Trophoblast cell (in vitro differentiated cells and primary cell): ENCODE measurements around the gene ZNF71.

Experiments used
- DNase-seq, 2 donors: peaks; one replicate each; pipeline ENCODE4 v3.0.0-alpha.2; 2016
- H2AFZ ChIP-seq: 2 replicates; pipeline ENCODE4 v1.6.1; 2013; ENCODE audit warnings: low read length, moderate library complexity, mild to moderate bottlenecking; ENCODE audit not compliant: insufficient read depth, poor library complexity
- H2AK5ac ChIP-seq: 2 replicates; pipeline ENCODE4 v1.6.1; 2013; ENCODE audit warnings: mild to moderate bottlenecking, low read length
- H2BK120ac ChIP-seq: 2 replicates; pipeline ENCODE4 v1.6.1; 2013; ENCODE audit warnings: low read length, mild to moderate bottlenecking, moderate library complexity; ENCODE audit not compliant: insufficient read depth, poor library complexity
- H2BK12ac ChIP-seq: 2 replicates; pipeline ENCODE4 v1.6.1; 2013; ENCODE audit warnings: mild to moderate bottlenecking, low read length, moderate library complexity
- H2BK5ac ChIP-seq: 2 replicates; pipeline ENCODE4 v1.6.1; 2013; ENCODE audit warnings: low read length, low read depth, moderate library complexity, mild to moderate bottlenecking; ENCODE audit not compliant: poor library complexity
- H3K14ac ChIP-seq: 2 replicates; pipeline ENCODE4 v1.6.1; 2013; ENCODE audit warnings: mild to moderate bottlenecking, low read length
- H3K18ac ChIP-seq: 2 replicates; pipeline ENCODE4 v1.6.1; 2013; ENCODE audit warnings: mild to moderate bottlenecking, low read length
- H3K23ac ChIP-seq: 2 replicates; pipeline ENCODE4 v1.6.1; 2013; ENCODE audit warnings: low read length
- H3K27ac ChIP-seq: 2 replicates; pipeline ENCODE4 v1.5.1; 2013; ENCODE audit warnings: low read depth, mild to moderate bottlenecking, inconsistent platforms, low read length, moderate library complexity
- H3K27me3 ChIP-seq: 2 replicates; pipeline ENCODE4 v1.6.1; 2013; ENCODE audit warnings: inconsistent platforms, mild to moderate bottlenecking, low read length, moderate library complexity; ENCODE audit not compliant: insufficient read depth
- H3K36me3 ChIP-seq, 2 experiments: 1 replicate in 1 of 2; 2 replicates in 1 of 2; pipeline ENCODE4 v1.6.1; 2013; ENCODE audit warnings: low read length in 2 of 2, mild to moderate bottlenecking in 2 of 2, moderate library complexity in 1 of 2; ENCODE audit not compliant: insufficient read depth in 2 of 2, control insufficient read depth in 1 of 2
- H3K4ac ChIP-seq: 2 replicates; pipeline ENCODE4 v1.6.1; 2013; ENCODE audit warnings: low read depth, mild to moderate bottlenecking, low read length, moderate library complexity
- H3K4me1 ChIP-seq, 2 experiments: 1 replicate in 1 of 2; 2 replicates in 1 of 2; pipeline ENCODE4 v1.6.1; 2013; ENCODE audit warnings: low read length in 2 of 2, mild to moderate bottlenecking in 2 of 2, moderate library complexity in 1 of 2; ENCODE audit not compliant: insufficient read depth in 2 of 2, control insufficient read depth in 1 of 2
- H3K4me2 ChIP-seq: 2 replicates; pipeline ENCODE4 v1.6.1; 2013; ENCODE audit warnings: inconsistent platforms, mild to moderate bottlenecking, low read length, moderate library complexity
- H3K4me3 ChIP-seq: 2 replicates; pipeline ENCODE4 v1.5.1; 2013; ENCODE audit warnings: mild to moderate bottlenecking, low read depth, low read length, inconsistent platforms
- H3K79me1 ChIP-seq: one replicate; pipeline ENCODE4 v1.6.1; 2013; ENCODE audit warnings: low read length
- H3K79me2 ChIP-seq: 2 replicates; pipeline ENCODE4 v1.6.1; 2013; ENCODE audit warnings: low read length, mild to moderate bottlenecking; ENCODE audit not compliant: control insufficient read depth, insufficient read depth, poor library complexity
- H3K9ac ChIP-seq: 2 replicates; pipeline ENCODE4 v1.6.1; 2013; ENCODE audit warnings: mild to moderate bottlenecking, low read length
- H3K9me3 ChIP-seq: 2 replicates; pipeline ENCODE4 v1.6.1; 2013; ENCODE audit warnings: low read depth, mild to moderate bottlenecking, control low read depth, inconsistent platforms, low read length; ENCODE audit not compliant: insufficient read depth
- H4K12ac ChIP-seq: 2 replicates; pipeline ENCODE4 v1.6.1; 2013; ENCODE audit warnings: low read depth, mild to moderate bottlenecking, low read length, moderate library complexity
- H4K8ac ChIP-seq: 2 replicates; pipeline ENCODE4 v1.6.1; 2013; ENCODE audit warnings: low read depth, mild to moderate bottlenecking, low read length, moderate library complexity
- H4K91ac ChIP-seq: one replicate; pipeline ENCODE4 v1.6.1; 2013; ENCODE audit warnings: low read depth, mild to moderate bottlenecking, low read length, moderate library complexity
- WGBS: extraction: QIAGEN DNeasy Blood & Tissue Kit; methylation state at CpG from one replicate; pipeline ENCODE4 v1.1.7; 2013; ENCODE audit warnings: missing lambda C conversion rate; ENCODE audit not compliant: insufficient read length, insufficient coverage; ENCODE audit errors: extremely low coverage; 5-methylcytosine and 5-hydroxymethylcytosine counted together

The ZNF71 gene

DNA sequence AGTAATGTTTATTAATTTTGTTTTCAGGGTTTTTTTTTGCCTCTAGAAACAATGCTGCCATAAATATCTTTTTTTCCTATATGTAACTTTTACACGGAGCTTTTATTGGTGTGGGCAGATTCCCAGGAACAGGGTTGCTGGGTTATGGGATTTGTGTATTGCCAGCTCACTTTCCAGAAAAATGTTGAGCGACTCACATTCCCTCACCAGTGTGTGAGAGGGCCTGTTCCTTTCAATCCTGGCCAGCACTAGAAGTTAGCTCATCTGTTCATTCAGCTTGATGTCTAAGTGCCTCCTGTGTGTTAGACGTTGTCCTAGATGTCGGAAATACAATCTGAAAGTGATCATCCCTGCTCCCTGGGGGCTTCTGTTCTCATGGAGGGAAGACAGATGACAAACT lies 2.6 kb downstream of the ZNF71 start:
- Histone ChIP-seq H3K4me1 (peaks cover 10 to 11% of the 10 kb centered on the region in 2 experiments), H3K4me3 (no peak overlapping the region), H2BK12ac (no peak overlapping the region), H3K36me3 (peaks cover 5 to 10% of the 10 kb centered on the region in 2 experiments), H3K27ac (no peak overlapping the region), H4K91ac (no peak overlapping the region), H4K12ac (no peak overlapping the region), H2BK120ac (no peak overlapping the region), H2BK5ac (no peak overlapping the region), H3K27me3 (no peaks in the 10 kb centered on the region), H2AK5ac (no peak overlapping the region), H3K23ac (no peak overlapping the region), H2AFZ (no peak overlapping the region), H3K4me2 (no peak overlapping the region), H3K14ac (no peak overlapping the region), H3K4ac (no peak overlapping the region), H3K79me1 (peaks cover 4% of the 10 kb centered on the region), H3K9ac (no peak overlapping the region), H3K9me3 (no peaks in the 10 kb centered on the region), H3K18ac (no peak overlapping the region), H3K79me2 (peaks cover 5% of the 10 kb centered on the region), H4K8ac (no peak overlapping the region)
- DNase-seq: no peak
- no CpG with 5 or more reads among the region's 4 CpGs for WGBS

DNA sequence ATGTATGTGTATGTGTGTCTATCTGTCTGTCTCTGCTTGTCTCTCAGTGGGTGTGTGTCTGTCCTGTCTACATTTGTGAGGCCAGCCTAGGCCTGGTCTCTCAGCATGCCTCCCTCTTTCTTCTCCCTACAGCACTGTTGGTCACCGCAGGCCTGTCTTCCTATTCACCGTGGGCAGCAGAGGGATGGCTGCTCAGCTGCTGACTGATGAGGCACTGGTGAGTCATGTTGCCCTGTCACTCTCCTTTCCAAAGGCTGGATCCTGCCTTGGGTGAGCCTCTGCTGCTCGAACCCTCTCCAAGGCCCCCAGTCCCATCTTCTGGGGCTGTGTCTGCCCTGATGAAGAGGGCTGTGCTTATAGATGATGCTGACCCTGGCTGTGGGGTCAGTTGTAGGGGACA lies 6.3 kb downstream of the ZNF71 start:
- Histone ChIP-seq H2AK5ac (no peak overlapping the region), H3K79me1 (no peaks in the 10 kb centered on the region), H3K14ac (no peak overlapping the region), H3K18ac (no peak overlapping the region), H2BK120ac (no peak overlapping the region), H3K4me3 (no peak overlapping the region), H4K12ac (no peak overlapping the region), H4K91ac (no peak overlapping the region), H3K4ac (no peak overlapping the region), H2BK12ac (no peak overlapping the region), H2BK5ac (no peak overlapping the region), H3K4me1 (peaks cover 3% of the 10 kb centered on the region in 2 experiments), H3K23ac (no peak overlapping the region), H3K27ac (no peak overlapping the region), H3K4me2 (no peak overlapping the region), H3K9me3 (peaks cover 3% of the 10 kb centered on the region), H2AFZ (no peak overlapping the region), H3K9ac (no peak overlapping the region), H3K27me3 (no peaks in the 10 kb centered on the region), H4K8ac (no peak overlapping the region), H3K36me3 (peaks cover 12% of the 10 kb centered on the region in 2 experiments), H3K79me2 (no peaks in the 10 kb centered on the region)
- no peak for DNase-seq
- WGBS: no CpG with 5 or more reads among the region's 3 CpGs

- no peak overlapping the region for H2BK5ac ChIP-seq
- no peak overlapping the region for H4K12ac ChIP-seq
- H3K4me2 ChIP-seq: no peak overlapping the region
- H2AFZ ChIP-seq: no peak overlapping the region
- H3K14ac ChIP-seq: no peak overlapping the region
- H3K36me3 ChIP-seq: peaks cover 9 to 12% of the 10 kb centered on the region in 2 experiments
- no peaks in the 10 kb centered on the region for H3K4me1 ChIP-seq
- H3K27me3 ChIP-seq: no peaks in the 10 kb centered on the region
- H3K27ac ChIP-seq: no peak overlapping the region
- peaks cover 4% of the 10 kb centered on the region for H3K9me3 ChIP-seq
- no peak overlapping the region for H4K91ac ChIP-seq
- no peak overlapping the region for H3K4ac ChIP-seq
- no peak overlapping the region for H3K18ac ChIP-seq
- no peak overlapping the region for H2BK120ac ChIP-seq
- H3K79me1 ChIP-seq: no peaks in the 10 kb centered on the region
- no peak overlapping the region for H2AK5ac ChIP-seq
- no peak overlapping the region for H4K8ac ChIP-seq
- no peak overlapping the region for H3K9ac ChIP-seq
- no CpG with 5 or more reads among the region's 6 CpGs for WGBS
- H3K4me3 ChIP-seq: no peak overlapping the region
- H3K23ac ChIP-seq: no peak overlapping the region
- DNase-seq: no peak
- H3K79me2 ChIP-seq: no peaks in the 10 kb centered on the region
- no peak overlapping the region for H2BK12ac ChIP-seq
These were observed 8.7 kb downstream of the ZNF71 start for GRCh38 chr19:56603829-56604228.

DNA sequence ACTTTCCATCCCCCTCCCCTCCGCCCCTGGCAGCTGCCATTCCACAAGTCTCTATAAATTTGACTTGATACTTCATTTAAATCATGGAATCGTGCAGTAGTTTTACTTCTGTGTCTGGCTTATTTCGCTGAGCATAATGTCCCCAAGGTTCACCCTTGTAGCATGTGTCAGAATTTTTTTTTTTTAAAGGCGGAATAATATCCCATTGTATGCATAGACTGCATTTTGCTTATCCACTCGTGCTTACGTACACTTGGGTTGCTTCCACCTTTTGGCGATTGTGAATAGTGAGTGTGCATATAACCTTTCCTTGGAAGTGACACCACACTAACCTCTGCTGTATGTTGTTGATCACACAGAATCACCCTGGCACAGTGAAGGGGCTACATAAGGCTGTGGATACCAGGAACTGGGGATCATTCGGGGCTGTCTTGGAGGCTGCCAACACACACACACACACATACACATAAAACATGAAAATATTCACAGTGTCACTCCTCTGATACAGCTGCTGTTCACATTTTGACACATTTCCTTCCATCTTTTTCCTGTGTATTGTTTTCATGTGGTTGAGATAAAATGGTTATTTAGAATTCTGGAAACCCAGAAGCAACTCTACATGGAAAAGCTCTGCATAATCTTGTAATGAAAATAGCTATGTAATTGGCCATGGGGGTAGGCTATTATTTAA lies 13.3 kb downstream of the ZNF71 start:
- H3K18ac ChIP-seq: no peak overlapping the region
- H3K27me3 ChIP-seq: no peaks in the 10 kb centered on the region
- H2AK5ac ChIP-seq: no peak overlapping the region
- no peaks in the 10 kb centered on the region for H3K79me1 ChIP-seq
- no peak overlapping the region for H3K23ac ChIP-seq
- H3K79me2 ChIP-seq: no peaks in the 10 kb centered on the region
- no peak overlapping the region for H2AFZ ChIP-seq
- no peaks in the 10 kb centered on the region for H3K4me1 ChIP-seq
- no peak overlapping the region for H3K4me3 ChIP-seq
- H2BK5ac ChIP-seq: no peak overlapping the region
- H3K36me3 ChIP-seq: peaks cover 4 to 14% of the 10 kb centered on the region in 2 experiments
- WGBS: no CpG with 5 or more reads among the region's 8 CpGs
- no peak overlapping the region for H3K4me2 ChIP-seq
- no peak overlapping the region for H2BK12ac ChIP-seq
- H4K91ac ChIP-seq: no peak overlapping the region
- H3K9me3 ChIP-seq: peaks cover 6% of the 10 kb centered on the region
- H2BK120ac ChIP-seq: no peak overlapping the region
- no peak overlapping the region for H4K12ac ChIP-seq
- H4K8ac ChIP-seq: no peak overlapping the region
- no peak overlapping the region for H3K27ac ChIP-seq
- no peak overlapping the region for H3K4ac ChIP-seq
- DNase-seq: no peak
- no peak overlapping the region for H3K14ac ChIP-seq
- no peak overlapping the region for H3K9ac ChIP-seq
